HEK293 (cell line): ENCODE measurements around the gene MAPK8IP3.

Experiments
- GLI2 ChIP-seq: fragments of 450-650 bp; formaldehyde crosslinking; IDR thresholded peaks from 2 replicates; pipeline ENCODE4; 2017; ENCODE audit warnings: missing biosample characterization, missing genetic modification characterization, low read depth, borderline replicate concordance
- GLIS2 ChIP-seq: fragments of 450-650 bp; formaldehyde crosslinking; IDR thresholded peaks from 2 replicates; pipeline ENCODE4 v1.5.1; 2016; ENCODE audit warnings: missing biosample characterization, missing genetic modification characterization
- KLF1 ChIP-seq: fragments of 450-650 bp; formaldehyde crosslinking; IDR thresholded peaks from 2 replicates; pipeline ENCODE4 v1.5.1; 2016; ENCODE audit warnings: missing biosample characterization, missing genetic modification characterization
- MEIS1 ChIP-seq: sonication (generic); formaldehyde crosslinking; IDR thresholded peaks from 2 replicates; pipeline ENCODE4 v1.8.1; 2022; ENCODE audit warnings: missing genetic modification reagents, mild to moderate bottlenecking, borderline replicate concordance
- PRDM1 ChIP-seq: fragments of 450-650 bp; formaldehyde crosslinking; IDR thresholded peaks from 2 replicates; pipeline ENCODE4; 2016; ENCODE audit warnings: missing biosample characterization, missing genetic modification characterization
- SP7 ChIP-seq: fragments of 450-650 bp; formaldehyde crosslinking; IDR thresholded peaks from 2 replicates; pipeline ENCODE4 v1.5.1; 2016; ENCODE audit warnings: missing biosample characterization, missing genetic modification characterization
- TRIM28 ChIP-seq: IDR thresholded peaks from 2 replicates; pipeline ENCODE4 v1.6.1; 2011; ENCODE audit warnings: low read length, control low read depth, borderline replicate concordance
- ZBTB17 ChIP-seq: fragments of 450-650 bp; formaldehyde crosslinking; IDR thresholded peaks from 2 replicates; pipeline ENCODE4 v1.5.1; 2016; ENCODE audit warnings: missing biosample characterization, missing genetic modification characterization
- ZBTB48 ChIP-seq: fragments of 450-650 bp; formaldehyde crosslinking; IDR thresholded peaks from 2 replicates; pipeline ENCODE4 v1.5.1; 2016; ENCODE audit warnings: missing biosample characterization, missing genetic modification characterization
- ZBTB8A ChIP-seq: fragments of 450-650 bp; formaldehyde crosslinking; IDR thresholded peaks from 2 replicates; pipeline ENCODE4 v1.5.1; 2016; ENCODE audit warnings: missing biosample characterization, missing genetic modification characterization
- ZFP3 ChIP-seq: fragments of 450-650 bp; formaldehyde crosslinking; IDR thresholded peaks from 2 replicates; pipeline ENCODE4 v1.5.1; 2016; ENCODE audit warnings: low read depth, missing biosample characterization, missing genetic modification characterization
- ZIC2 ChIP-seq: fragments of 450-650 bp; formaldehyde crosslinking; IDR thresholded peaks from 2 replicates; pipeline ENCODE4 v1.5.1; 2016; ENCODE audit warnings: missing biosample characterization, missing genetic modification characterization
- ZNF10 ChIP-seq: fragments of 450-650 bp; formaldehyde crosslinking; IDR thresholded peaks from 2 replicates; pipeline ENCODE4 v1.5.1; 2017; ENCODE audit warnings: missing biosample characterization, missing genetic modification characterization
- ZNF114 ChIP-seq: fragments of 450-650 bp; formaldehyde crosslinking; IDR thresholded peaks from 2 replicates; pipeline ENCODE4 v1.5.0; 2017; ENCODE audit warnings: missing biosample characterization, missing genetic modification characterization
- ZNF140 ChIP-seq: fragments of 450-650 bp; formaldehyde crosslinking; IDR thresholded peaks from 2 replicates; pipeline ENCODE4 v1.5.1; 2016; ENCODE audit warnings: missing biosample characterization, missing genetic modification characterization
- ZNF202 ChIP-seq: fragments of 450-650 bp; formaldehyde crosslinking; IDR thresholded peaks from 2 replicates; pipeline ENCODE4 v1.5.1; 2016; ENCODE audit warnings: missing biosample characterization, missing genetic modification characterization, borderline replicate concordance
- ZNF266 ChIP-seq: fragments of 450-650 bp; formaldehyde crosslinking; IDR thresholded peaks from 2 replicates; pipeline ENCODE4 v1.5.1; 2016; ENCODE audit warnings: missing biosample characterization, missing genetic modification characterization, low read depth
- ZNF391 ChIP-seq: fragments of 450-650 bp; formaldehyde crosslinking; IDR thresholded peaks from 2 replicates; pipeline ENCODE4 v1.5.1; 2016; ENCODE audit warnings: low read depth, missing biosample characterization, missing genetic modification characterization, borderline replicate concordance
- ZNF416 ChIP-seq: fragments of 450-650 bp; formaldehyde crosslinking; IDR thresholded peaks from 2 replicates; pipeline ENCODE4 v1.5.1; 2016; ENCODE audit warnings: missing biosample characterization, missing genetic modification characterization
- ZNF510 ChIP-seq: fragments of 450-650 bp; formaldehyde crosslinking; IDR thresholded peaks from 2 replicates; pipeline ENCODE4 v1.5.1; 2018; ENCODE audit warnings: mild to moderate bottlenecking, missing genetic modification characterization, missing biosample characterization; ENCODE audit not compliant: insufficient replicate concordance
- ZNF530 ChIP-seq: fragments of 450-650 bp; formaldehyde crosslinking; IDR thresholded peaks from 2 replicates; pipeline ENCODE4 v1.5.1; 2016; ENCODE audit warnings: low read depth, missing biosample characterization, missing genetic modification characterization
- ZNF555 ChIP-seq: fragments of 450-650 bp; formaldehyde crosslinking; conservative IDR thresholded peaks from 2 replicates; pipeline ENCODE4 v1.5.1; 2017; ENCODE audit warnings: missing biosample characterization, mild to moderate bottlenecking, missing genetic modification characterization, inconsistent platforms
- ZNF560 ChIP-seq: fragments of 450-650 bp; formaldehyde crosslinking; IDR thresholded peaks from 2 replicates; pipeline ENCODE4 v1.5.1; 2017; ENCODE audit warnings: missing biosample characterization, missing genetic modification characterization, borderline replicate concordance
- ZNF585B ChIP-seq: fragments of 450-650 bp; formaldehyde crosslinking; IDR thresholded peaks from 2 replicates; pipeline ENCODE4 v1.5.1; 2016; ENCODE audit warnings: missing biosample characterization, missing genetic modification characterization
- ZNF624 ChIP-seq: fragments of 450-650 bp; formaldehyde crosslinking; IDR thresholded peaks from 2 replicates; pipeline ENCODE4 v1.5.1; 2017; ENCODE audit warnings: missing biosample characterization, missing genetic modification characterization
- ZNF670 ChIP-seq: fragments of 450-650 bp; formaldehyde crosslinking; IDR thresholded peaks from 2 replicates; pipeline ENCODE4 v1.5.1; 2016; ENCODE audit warnings: missing biosample characterization, missing genetic modification characterization, low read depth
- ZNF76 ChIP-seq: fragments of 450-650 bp; formaldehyde crosslinking; IDR thresholded peaks from 2 replicates; pipeline ENCODE4; 2016; ENCODE audit warnings: low read depth, missing biosample characterization, missing genetic modification characterization, borderline replicate concordance
- ZNF830 ChIP-seq: fragments of 450-650 bp; IDR thresholded peaks from 2 replicates; pipeline ENCODE4 v1.5.0; 2018; ENCODE audit warnings: missing biosample characterization, missing genetic modification characterization, low read depth, mild to moderate bottlenecking, moderate library complexity
- TF ChIP-seq, protein P1 (sequence below): fragments of 450-650 bp; formaldehyde crosslinking; IDR thresholded peaks from 2 replicates; pipeline ENCODE4 v1.5.1; 2016; ENCODE audit warnings: missing biosample characterization, missing genetic modification characterization
- TF ChIP-seq, protein P2 (sequence below): fragments of 450-650 bp; formaldehyde crosslinking; IDR thresholded peaks from 2 replicates; pipeline ENCODE4 v1.5.1; 2016; ENCODE audit warnings: missing biosample characterization, missing genetic modification characterization
- TF ChIP-seq, protein P3 (sequence below): fragments of 450-650 bp; IDR thresholded peaks from 2 replicates; pipeline ENCODE4 v1.5.1; 2018; ENCODE audit warnings: missing biosample characterization, missing genetic modification characterization
- TF ChIP-seq, protein P4 (sequence below): IDR thresholded peaks from 2 replicates; pipeline ENCODE4 v1.6.1; 2011; ENCODE audit warnings: mild to moderate bottlenecking, low read depth, low read length, borderline replicate concordance
- TF ChIP-seq, protein P5 (sequence below): fragments of 450-650 bp; formaldehyde crosslinking; IDR thresholded peaks from 2 replicates; pipeline ENCODE4 v1.5.1; 2016; ENCODE audit warnings: missing biosample characterization, missing genetic modification characterization
- TF ChIP-seq, protein P6 (sequence below): fragments of 450-650 bp; formaldehyde crosslinking; IDR thresholded peaks from 2 replicates; pipeline ENCODE4 v1.5.1; 2017; ENCODE audit warnings: missing biosample characterization, missing genetic modification characterization

The MAPK8IP3 gene

GRCh38 chr16:1812732-1813163 lies 106.8 kb downstream of the MAPK8IP3 start (continued):
- TF ChIP-seq KLF1: peak; percentile 93
- no peak for TF ChIP-seq TRIM28
- TF ChIP-seq ZBTB48: no peak
- no peak for TF ChIP-seq ZNF670 (tag by site-specific recombination)
- TF ChIP-seq, protein P1, sequence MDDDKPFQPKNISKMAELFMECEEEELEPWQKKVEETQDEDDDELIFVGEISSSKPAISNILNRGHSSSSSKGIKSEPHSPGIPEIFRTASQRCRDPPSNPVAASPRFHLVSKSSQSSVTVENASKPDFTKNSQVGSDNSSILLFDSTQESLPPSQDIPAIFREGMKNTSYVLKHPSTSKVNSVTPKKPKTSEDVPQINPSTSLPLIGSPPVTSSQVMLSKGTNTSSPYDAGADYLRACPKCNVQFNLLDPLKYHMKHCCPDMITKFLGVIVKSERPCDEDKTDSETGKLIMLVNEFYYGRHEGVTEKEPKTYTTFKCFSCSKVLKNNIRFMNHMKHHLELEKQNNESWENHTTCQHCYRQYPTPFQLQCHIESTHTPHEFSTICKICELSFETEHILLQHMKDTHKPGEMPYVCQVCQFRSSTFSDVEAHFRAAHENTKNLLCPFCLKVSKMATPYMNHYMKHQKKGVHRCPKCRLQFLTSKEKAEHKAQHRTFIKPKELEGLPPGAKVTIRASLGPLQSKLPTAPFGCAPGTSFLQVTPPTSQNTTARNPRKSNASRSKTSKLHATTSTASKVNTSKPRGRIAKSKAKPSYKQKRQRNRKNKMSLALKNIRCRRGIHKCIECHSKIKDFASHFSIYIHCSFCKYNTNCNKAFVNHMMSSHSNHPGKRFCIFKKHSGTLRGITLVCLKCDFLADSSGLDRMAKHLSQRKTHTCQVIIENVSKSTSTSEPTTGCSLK (tag by site-specific recombination): no peak
- no peak for TF ChIP-seq MEIS1 (CRISPR knock-in tag)
- TF ChIP-seq ZNF140 (tag by site-specific recombination): no peak
- TF ChIP-seq, protein P2, sequence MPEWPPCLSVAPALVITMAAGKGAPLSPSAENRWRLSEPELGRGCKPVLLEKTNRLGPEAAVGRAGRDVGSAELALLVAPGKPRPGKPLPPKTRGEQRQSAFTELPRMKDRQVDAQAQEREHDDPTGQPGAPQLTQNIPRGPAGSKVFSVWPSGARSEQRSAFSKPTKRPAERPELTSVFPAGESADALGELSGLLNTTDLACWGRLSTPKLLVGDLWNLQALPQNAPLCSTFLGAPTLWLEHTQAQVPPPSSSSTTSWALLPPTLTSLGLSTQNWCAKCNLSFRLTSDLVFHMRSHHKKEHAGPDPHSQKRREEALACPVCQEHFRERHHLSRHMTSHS (tag by site-specific recombination): no peak
- TF ChIP-seq ZNF530 (tag by site-specific recombination): no peak
- TF ChIP-seq ZNF10 (tag by site-specific recombination): no peak
- TF ChIP-seq, protein P3, sequence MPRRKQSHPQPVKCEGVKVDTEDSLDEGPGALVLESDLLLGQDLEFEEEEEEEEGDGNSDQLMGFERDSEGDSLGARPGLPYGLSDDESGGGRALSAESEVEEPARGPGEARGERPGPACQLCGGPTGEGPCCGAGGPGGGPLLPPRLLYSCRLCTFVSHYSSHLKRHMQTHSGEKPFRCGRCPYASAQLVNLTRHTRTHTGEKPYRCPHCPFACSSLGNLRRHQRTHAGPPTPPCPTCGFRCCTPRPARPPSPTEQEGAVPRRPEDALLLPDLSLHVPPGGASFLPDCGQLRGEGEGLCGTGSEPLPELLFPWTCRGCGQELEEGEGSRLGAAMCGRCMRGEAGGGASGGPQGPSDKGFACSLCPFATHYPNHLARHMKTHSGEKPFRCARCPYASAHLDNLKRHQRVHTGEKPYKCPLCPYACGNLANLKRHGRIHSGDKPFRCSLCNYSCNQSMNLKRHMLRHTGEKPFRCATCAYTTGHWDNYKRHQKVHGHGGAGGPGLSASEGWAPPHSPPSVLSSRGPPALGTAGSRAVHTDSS (tag by site-specific recombination): no peak
- no peak for TF ChIP-seq ZNF830 (tag by site-specific recombination)
- TF ChIP-seq, protein P4, sequence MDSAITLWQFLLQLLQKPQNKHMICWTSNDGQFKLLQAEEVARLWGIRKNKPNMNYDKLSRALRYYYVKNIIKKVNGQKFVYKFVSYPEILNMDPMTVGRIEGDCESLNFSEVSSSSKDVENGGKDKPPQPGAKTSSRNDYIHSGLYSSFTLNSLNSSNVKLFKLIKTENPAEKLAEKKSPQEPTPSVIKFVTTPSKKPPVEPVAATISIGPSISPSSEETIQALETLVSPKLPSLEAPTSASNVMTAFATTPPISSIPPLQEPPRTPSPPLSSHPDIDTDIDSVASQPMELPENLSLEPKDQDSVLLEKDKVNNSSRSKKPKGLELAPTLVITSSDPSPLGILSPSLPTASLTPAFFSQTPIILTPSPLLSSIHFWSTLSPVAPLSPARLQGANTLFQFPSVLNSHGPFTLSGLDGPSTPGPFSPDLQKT: no peak
- TF ChIP-seq ZNF555: no peak
- TF ChIP-seq ZNF560 (tag by site-specific recombination): no peak
- TF ChIP-seq, protein P5, sequence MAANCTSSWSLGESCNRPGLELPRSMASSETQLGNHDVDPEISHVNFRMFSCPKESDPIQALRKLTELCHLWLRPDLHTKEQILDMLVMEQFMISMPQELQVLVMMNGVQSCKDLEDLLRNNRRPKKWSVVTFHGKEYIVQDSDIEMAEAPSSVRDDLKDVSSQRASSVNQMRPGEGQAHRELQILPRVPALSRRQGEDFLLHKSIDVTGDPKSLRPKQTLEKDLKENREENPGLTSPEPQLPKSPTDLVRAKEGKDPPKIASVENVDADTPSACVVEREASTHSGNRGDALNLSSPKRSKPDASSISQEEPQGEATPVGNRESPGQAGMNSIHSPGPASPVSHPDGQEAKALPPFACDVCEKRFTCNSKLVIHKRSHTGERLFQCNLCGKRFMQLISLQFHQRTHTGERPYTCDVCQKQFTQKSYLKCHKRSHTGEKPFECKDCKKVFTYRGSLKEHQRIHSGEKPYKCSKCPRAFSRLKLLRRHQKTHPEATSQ (tag by site-specific recombination): no peak
- no peak for TF ChIP-seq ZFP3 (tag by site-specific recombination)
- no peak for TF ChIP-seq GLI2 (tag by site-specific recombination)
- no peak for TF ChIP-seq ZNF114 (tag by site-specific recombination)
- no peak for TF ChIP-seq ZBTB17 (tag by site-specific recombination)
- TF ChIP-seq ZNF76 (tag by site-specific recombination): no peak
- TF ChIP-seq ZNF391 (tag by site-specific recombination): no peak
- TF ChIP-seq ZNF416 (tag by site-specific recombination): no peak
- TF ChIP-seq ZNF510: no peak
- TF ChIP-seq ZNF585B (tag by site-specific recombination): no peak
- no peak for TF ChIP-seq PRDM1 (tag by site-specific recombination)
- TF ChIP-seq SP7: 0 out of 2 replicates have a peak, but pooled peaks have one; percentile 44
- TF ChIP-seq ZIC2 (tag by site-specific recombination): peak; percentile 95
- TF ChIP-seq ZBTB8A: no peak
- peak; percentile 56; the same call in 1 of the 2 replicates for TF ChIP-seq GLIS2 (tag by site-specific recombination)
- TF ChIP-seq ZNF266 (tag by site-specific recombination): no peak
- no peak for TF ChIP-seq ZNF202 (tag by site-specific recombination)
- TF ChIP-seq, protein P6, sequence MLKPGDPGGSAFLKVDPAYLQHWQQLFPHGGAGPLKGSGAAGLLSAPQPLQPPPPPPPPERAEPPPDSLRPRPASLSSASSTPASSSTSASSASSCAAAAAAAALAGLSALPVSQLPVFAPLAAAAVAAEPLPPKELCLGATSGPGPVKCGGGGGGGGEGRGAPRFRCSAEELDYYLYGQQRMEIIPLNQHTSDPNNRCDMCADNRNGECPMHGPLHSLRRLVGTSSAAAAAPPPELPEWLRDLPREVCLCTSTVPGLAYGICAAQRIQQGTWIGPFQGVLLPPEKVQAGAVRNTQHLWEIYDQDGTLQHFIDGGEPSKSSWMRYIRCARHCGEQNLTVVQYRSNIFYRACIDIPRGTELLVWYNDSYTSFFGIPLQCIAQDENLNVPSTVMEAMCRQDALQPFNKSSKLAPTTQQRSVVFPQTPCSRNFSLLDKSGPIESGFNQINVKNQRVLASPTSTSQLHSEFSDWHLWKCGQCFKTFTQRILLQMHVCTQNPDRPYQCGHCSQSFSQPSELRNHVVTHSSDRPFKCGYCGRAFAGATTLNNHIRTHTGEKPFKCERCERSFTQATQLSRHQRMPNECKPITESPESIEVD (tag by site-specific recombination): no peak
- TF ChIP-seq ZNF624 (tag by site-specific recombination): no peak
